Measurements from ENCODE around the gene TRAFD1. TPM values are rescaled to one million over a fixed set of nuclear protein-coding genes. Genes with fewer than 3 reads are reported as not detected.

Gene TRAFD1
- total RNA-seq, 1 donor from 2014 or later, result 35.4 TPM

DNA sequence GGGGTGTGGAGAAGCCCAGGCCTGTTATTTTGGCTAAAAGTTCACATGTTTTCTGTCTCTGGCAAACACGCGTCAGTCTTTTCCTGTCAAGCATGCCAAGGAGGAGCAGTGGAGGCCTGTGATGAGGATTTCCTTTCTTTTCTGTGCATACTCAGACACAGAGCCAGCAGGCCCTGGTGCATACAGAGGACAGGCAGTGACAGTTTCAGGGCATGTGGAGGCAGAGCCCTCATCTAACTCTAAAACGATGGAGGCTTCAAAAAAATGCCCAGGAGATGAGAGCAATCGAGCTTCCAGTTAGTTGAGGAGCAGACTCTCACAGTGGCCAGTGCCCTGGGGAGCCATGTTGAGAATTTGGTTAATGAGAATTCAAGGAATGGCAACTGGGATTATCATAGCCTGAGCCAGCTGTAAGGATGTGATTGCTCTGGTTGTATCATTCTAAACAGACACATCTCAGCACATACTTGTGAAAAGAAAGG lies 66.5 kb downstream of the TRAFD1 start:
- H4K20me1 ChIP-seq (ENCODE audit: low read depth), result no peaks in the 10 kb centered on the region
- H3K4me2 ChIP-seq, result no peak overlapping the region
- Mint-ChIP-seq H3K27me3 (ENCODE audit: insufficient read depth, low read depth) (peaks cover 5% of the 10 kb centered on the region), H3K27ac (peak overlapping the region; percentile 57), H3K4me3 (no peak overlapping the region), H3K4me1 (no peaks in the 10 kb centered on the region), H3K9me3 (no peaks in the 10 kb centered on the region), H3K36me3 (peaks cover 27% of the 10 kb centered on the region)
- H3K36me3 ChIP-seq, result no peaks in the 10 kb centered on the region
- no peaks in the 10 kb centered on the region for H3K79me2 ChIP-seq (ENCODE audit: low read depth)
- no peaks in the 10 kb centered on the region for H3K4me1 ChIP-seq
- H3K9me3 ChIP-seq (ENCODE audit: low read depth), result no peaks in the 10 kb centered on the region
- no peaks in the 10 kb centered on the region for H3K27me3 ChIP-seq
- TF ChIP-seq, protein P1, sequence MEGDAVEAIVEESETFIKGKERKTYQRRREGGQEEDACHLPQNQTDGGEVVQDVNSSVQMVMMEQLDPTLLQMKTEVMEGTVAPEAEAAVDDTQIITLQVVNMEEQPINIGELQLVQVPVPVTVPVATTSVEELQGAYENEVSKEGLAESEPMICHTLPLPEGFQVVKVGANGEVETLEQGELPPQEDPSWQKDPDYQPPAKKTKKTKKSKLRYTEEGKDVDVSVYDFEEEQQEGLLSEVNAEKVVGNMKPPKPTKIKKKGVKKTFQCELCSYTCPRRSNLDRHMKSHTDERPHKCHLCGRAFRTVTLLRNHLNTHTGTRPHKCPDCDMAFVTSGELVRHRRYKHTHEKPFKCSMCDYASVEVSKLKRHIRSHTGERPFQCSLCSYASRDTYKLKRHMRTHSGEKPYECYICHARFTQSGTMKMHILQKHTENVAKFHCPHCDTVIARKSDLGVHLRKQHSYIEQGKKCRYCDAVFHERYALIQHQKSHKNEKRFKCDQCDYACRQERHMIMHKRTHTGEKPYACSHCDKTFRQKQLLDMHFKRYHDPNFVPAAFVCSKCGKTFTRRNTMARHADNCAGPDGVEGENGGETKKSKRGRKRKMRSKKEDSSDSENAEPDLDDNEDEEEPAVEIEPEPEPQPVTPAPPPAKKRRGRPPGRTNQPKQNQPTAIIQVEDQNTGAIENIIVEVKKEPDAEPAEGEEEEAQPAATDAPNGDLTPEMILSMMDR (IDR thresholded peaks at IDR 0.05), result no peak
- H3K4me3 ChIP-seq, result no peak overlapping the region
- H3K9ac ChIP-seq, result no peak overlapping the region
- no peak for DNase-seq (ENCODE audit: low spot score)
- no peak overlapping the region for H3K27ac ChIP-seq
- no peak overlapping the region for H2AFZ ChIP-seq (replicated peaks)
- H3F3A ChIP-seq (ENCODE audit: low read depth), result no peaks in the 10 kb centered on the region

DNA sequence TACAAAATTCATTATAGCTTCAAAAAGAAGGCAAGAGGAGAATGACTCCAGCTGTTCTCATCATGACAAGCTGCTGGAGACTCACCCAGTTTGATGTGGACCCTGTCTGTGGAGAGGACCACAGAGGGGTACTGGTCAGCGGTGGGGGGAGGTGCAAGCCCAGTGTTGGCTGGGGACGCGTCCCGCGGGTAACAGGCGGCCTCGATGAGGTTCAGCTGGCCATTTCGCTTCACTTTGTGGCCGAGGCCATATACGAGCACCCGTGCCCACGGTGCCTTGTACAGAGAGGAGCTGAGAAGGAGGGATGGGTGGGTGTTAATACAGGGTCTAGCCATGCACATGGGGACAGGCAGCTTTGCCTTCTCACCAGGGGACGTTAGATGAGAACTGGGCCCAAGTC lies 67.1 kb downstream of the TRAFD1 start:
- Histone ChIP-seq H3K4me1 (no peaks in the 10 kb centered on the region), H3K27ac (no peak overlapping the region), H3K27me3 (no peaks in the 10 kb centered on the region), H3K4me2 (no peak overlapping the region), H4K20me1 (ENCODE audit: low read depth) (no peaks in the 10 kb centered on the region), H3F3A (ENCODE audit: low read depth) (no peaks in the 10 kb centered on the region), H3K36me3 (no peaks in the 10 kb centered on the region), H2AFZ (replicated peaks) (no peak overlapping the region), H3K9me3 (ENCODE audit: low read depth) (no peaks in the 10 kb centered on the region), H3K4me3 (no peak overlapping the region), H3K9ac (no peak overlapping the region), H3K79me2 (ENCODE audit: low read depth) (no peaks in the 10 kb centered on the region)
- Mint-ChIP-seq H3K9me3 (no peaks in the 10 kb centered on the region), H3K27ac (no peak overlapping the region), H3K4me1 (no peaks in the 10 kb centered on the region), H3K4me3 (no peak overlapping the region), H3K27me3 (ENCODE audit: insufficient read depth, low read depth) (peaks cover 7% of the 10 kb centered on the region), H3K36me3 (peaks cover 28% of the 10 kb centered on the region)
- no peak for DNase-seq (ENCODE audit: low spot score)
- TF ChIP-seq EZH2 (IDR thresholded peaks at IDR 0.05) (no peak), EZH2phosphoT487 (IDR thresholded peaks at IDR 0.05) (no peak)
- TF ChIP-seq, protein P1 (IDR thresholded peaks at IDR 0.05), result no peak

DNA sequence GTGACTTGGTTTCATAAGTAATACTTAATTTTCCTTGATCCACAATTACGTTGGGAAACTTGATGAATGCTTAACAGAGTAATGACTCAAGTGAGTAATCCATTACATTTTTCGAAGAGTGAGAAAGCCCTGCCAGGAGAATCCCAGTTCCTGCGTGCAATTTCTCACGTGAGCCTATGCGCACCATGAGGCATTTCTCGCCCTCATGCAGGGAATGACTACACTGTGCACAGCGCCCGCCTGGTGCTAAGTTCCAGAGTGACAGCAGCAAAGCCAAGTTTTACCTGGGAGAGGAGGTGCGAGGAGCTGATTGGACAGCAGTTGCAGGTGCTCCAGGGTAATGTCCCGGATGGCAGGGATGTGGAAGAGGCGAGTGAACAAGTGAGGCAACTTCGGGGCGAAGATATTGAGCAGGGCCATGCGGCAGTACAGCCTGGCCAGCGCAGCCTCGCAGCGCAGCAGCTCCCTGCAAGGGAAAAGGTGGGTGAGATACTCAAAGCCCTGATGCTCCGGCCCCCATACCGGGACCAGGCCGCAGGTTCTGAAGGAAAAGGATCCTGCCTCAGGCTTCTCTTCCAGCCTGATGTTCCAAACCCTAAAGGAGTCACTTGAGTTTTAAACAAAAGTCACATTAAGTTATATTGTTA lies 69.4 kb downstream of the TRAFD1 start:
- Histone ChIP-seq H3K9me3 (ENCODE audit: low read depth) (no peaks in the 10 kb centered on the region), H3K27me3 (no peaks in the 10 kb centered on the region), H3K9ac (no peak overlapping the region), H3K36me3 (no peaks in the 10 kb centered on the region), H3F3A (ENCODE audit: low read depth) (no peaks in the 10 kb centered on the region), H3K79me2 (ENCODE audit: low read depth) (no peaks in the 10 kb centered on the region), H4K20me1 (ENCODE audit: low read depth) (no peaks in the 10 kb centered on the region), H2AFZ (replicated peaks) (no peak overlapping the region), H3K4me2 (no peak overlapping the region), H3K27ac (no peak overlapping the region), H3K4me3 (no peak overlapping the region), H3K4me1 (no peaks in the 10 kb centered on the region)
- Mint-ChIP-seq H3K27ac (no peak overlapping the region), H3K4me3 (no peak overlapping the region), H3K27me3 (ENCODE audit: insufficient read depth, low read depth) (peaks cover 7% of the 10 kb centered on the region), H3K9me3 (no peaks in the 10 kb centered on the region), H3K36me3 (peaks cover 31% of the 10 kb centered on the region), H3K4me1 (no peaks in the 10 kb centered on the region)
- DNase-seq (ENCODE audit: low spot score), result no peak
- TF ChIP-seq EZH2 (IDR thresholded peaks at IDR 0.05) (no peak), EZH2phosphoT487 (IDR thresholded peaks at IDR 0.05) (no peak)
- TF ChIP-seq, protein P1 (IDR thresholded peaks at IDR 0.05), result no peak
